B cell (primary cell): ENCODE results near the gene WAC. TPM values are rescaled to one million over a fixed set of nuclear protein-coding genes. Genes with fewer than 3 reads are reported as not detected.

Source experiments
- ATAC-seq: fragments of 200-7000 bp; cut with Tn5 transposase; one replicate; pipeline ENCODE4 v1.10.0; 2021; ENCODE audit warnings: low read depth, mild to moderate bottlenecking, moderate number of reproducible peaks, moderate library complexity
- CTCF ChIA-PET: fragments of 350-600 bp; sonication (Branson Sonifier 250); formaldehyde crosslinking; loops from one replicate; lab custom pipeline; 2021; ENCODE audit warnings: antibody characterized with exemption, inconsistent platforms; lab: Charles Lee
- POLR2A ChIA-PET: fragments of 350-600 bp; sonication (Branson Sonifier 250); formaldehyde crosslinking; loops from one replicate; lab custom pipeline; 2021; ENCODE audit warnings: antibody characterized with exemption; lab: Charles Lee
- DNase-seq: peaks from one replicate; pipeline ENCODE4 v3.0.0; 2013
- H2AFZ ChIP-seq: 2 replicates; pipeline ENCODE4 v1.6.1; 2012; ENCODE audit warnings: mild to moderate bottlenecking, low read depth, low read length; ENCODE audit not compliant: insufficient read depth, poor library complexity, severe bottlenecking
- H3K27ac ChIP-seq, 2 donors: 1 replicate in 1 of 2; 2 replicates in 1 of 2; pipeline ENCODE4 v1.5.1; 2012 to 2013; ENCODE audit warnings: low read length in 2 of 2, mild to moderate bottlenecking in 2 of 2, moderate library complexity in 1 of 2
- H3K27me3 ChIP-seq, 4 experiments: fragments of 200-600 bp in 1 of 4; sonication (generic) in 1 of 4; replicated peaks in 1 of 4; 1 replicate in 2 of 4; 2 replicates in 2 of 4; pipeline versions ENCODE4 v1.6.1 to v1.7.0; 2013 to 2016; ENCODE audit warnings: low read length in 3 of 4, mild to moderate bottlenecking in 2 of 4, mixed read lengths in 1 of 4, moderate library complexity in 1 of 4; ENCODE audit not compliant: insufficient read depth in 4 of 4, control insufficient read depth in 3 of 4; ENCODE audit errors: control extremely low read depth in 1 of 4
- H3K36me3 ChIP-seq, 2 experiments: replicated peaks in 1 of 2; 1 replicate in 1 of 2; 2 replicates in 1 of 2; pipeline versions ENCODE4 v1.6.1 to v1.7.1; 2013; ENCODE audit warnings: low read length in 1 of 2; ENCODE audit not compliant: insufficient read depth in 2 of 2, control insufficient read depth in 1 of 2; ENCODE audit errors: control extremely low read depth in 1 of 2, extremely low read depth in 1 of 2
- H3K4me1 ChIP-seq, 2 donors: fragments of 200-600 bp in 1 of 2; sonication (generic) in 1 of 2; 1 replicate in 1 of 2; 2 replicates in 1 of 2; pipeline versions ENCODE4 v1.5.1 to v1.6.1; 2013 to 2017; ENCODE audit warnings: low read length in 2 of 2; ENCODE audit not compliant: control insufficient read depth in 2 of 2, insufficient read depth in 2 of 2
- H3K4me2 ChIP-seq: replicated peaks from 2 replicates; pipeline ENCODE3; 2012; ENCODE audit warnings: mild to moderate bottlenecking, low read depth, low read length; ENCODE audit not compliant: poor library complexity, severe bottlenecking
- H3K4me3 ChIP-seq, 5 experiments: fragments of 200-600 bp in 1 of 5; sonication (generic) in 1 of 5; 1 replicate in 3 of 5; 2 replicates in 2 of 5; pipeline versions ENCODE4 v1.5.1 to v1.7.0; 2011 to 2016; ENCODE audit warnings: low read length in 4 of 5, mild to moderate bottlenecking in 4 of 5, low read depth in 2 of 5, control low read depth in 1 of 5, moderate library complexity in 1 of 5; ENCODE audit not compliant: insufficient read depth in 1 of 5; ENCODE audit errors: control extremely low read depth in 1 of 5, extremely low read depth in 1 of 5
- H3K79me2 ChIP-seq: fragments of 200-600 bp; sonication (generic); one replicate; pipeline ENCODE4 v1.6.0; 2016; ENCODE audit warnings: low read length; ENCODE audit not compliant: control insufficient read depth, insufficient read depth
- H3K9ac ChIP-seq: fragments of 200-600 bp; sonication (generic); 2 replicates; pipeline ENCODE4 v1.6.1; 2017; ENCODE audit warnings: mild to moderate bottlenecking, low read length, moderate library complexity
- H3K9me3 ChIP-seq, 3 donors: one replicate each; pipeline versions ENCODE4 v1.6.1 to v1.7.1; 2013; ENCODE audit warnings: low read length in 2 of 3; ENCODE audit not compliant: control insufficient read depth in 2 of 3, insufficient read depth in 1 of 3; ENCODE audit errors: control extremely low read depth in 1 of 3
- H4K20me1 ChIP-seq: 2 replicates; pipeline ENCODE4 v1.6.0; 2012; ENCODE audit warnings: mild to moderate bottlenecking, low read length; ENCODE audit not compliant: insufficient read depth, control insufficient read depth, poor library complexity, severe bottlenecking
- H3K27ac Mint-ChIP-seq: one replicate; pipeline ENCODE4 v1.8.0; 2021; ENCODE audit warnings: mixed read lengths
- H3K27me3 Mint-ChIP-seq: one replicate; pipeline ENCODE4 v1.8.0; 2021; ENCODE audit warnings: mixed read lengths
- H3K4me1 Mint-ChIP-seq: one replicate; pipeline ENCODE4 v1.8.0; 2021; ENCODE audit warnings: mixed read lengths
- H3K4me3 Mint-ChIP-seq: one replicate; pipeline ENCODE4 v1.8.0; 2021; ENCODE audit warnings: mixed read lengths
- H3K9me3 Mint-ChIP-seq: one replicate; pipeline ENCODE4 v1.8.0; 2022; ENCODE audit warnings: mixed read lengths; ENCODE audit not compliant: insufficient read depth
- EZH2 ChIP-seq: IDR thresholded peaks from 2 replicates; pipeline ENCODE4 v1.6.1; 2012; ENCODE audit warnings: borderline replicate concordance, low read depth, mild to moderate bottlenecking, moderate library complexity, low read length; ENCODE audit not compliant: insufficient read depth, poor library complexity, severe bottlenecking
- WGBS: methylation state at CpG from one replicate; pipeline ENCODE4 v1.1.5; 2013; ENCODE audit warnings: missing lambda C conversion rate; ENCODE audit not compliant: insufficient coverage; 5-methylcytosine and 5-hydroxymethylcytosine counted together
- intact Hi-C: fragments of 100-400 bp; cut with micrococcal nuclease; formaldehyde crosslinking; loops from one replicate; pipeline ENCODE4 v1.10.0; 2022
- polyA plus RNA-seq: library from polyadenylated mRNA; depleted of rRNA; stranded (reverse); fragments of >200 nt; gene quantifications from 2 replicates; pipeline ENCODE4 v1.2.3, GENCODE V29; 2012
- total RNA-seq, 2 donors: library from RNA; stranded (reverse); fragments of 120-200 nt in 1 of 2; gene quantifications; 1 replicate in 1 of 2; 2 replicates in 1 of 2; pipeline versions ENCODE4 v1.2.3 to v1.2.4, GENCODE V29; 2013 to 2022
- TF ChIP-seq, protein P1 (sequence below): fragments of 200-600 bp; IDR thresholded peaks from one replicate; pipeline ENCODE4 v1.8.0; 2022; ENCODE audit warnings: antibody characterized with exemption, mild to moderate bottlenecking

The WAC gene
- total and polyA plus RNA-seq, 2 donors (not counting 1 experiment from before 2014, with no cell fraction given): 77.4 to 196 TPM

DNA sequence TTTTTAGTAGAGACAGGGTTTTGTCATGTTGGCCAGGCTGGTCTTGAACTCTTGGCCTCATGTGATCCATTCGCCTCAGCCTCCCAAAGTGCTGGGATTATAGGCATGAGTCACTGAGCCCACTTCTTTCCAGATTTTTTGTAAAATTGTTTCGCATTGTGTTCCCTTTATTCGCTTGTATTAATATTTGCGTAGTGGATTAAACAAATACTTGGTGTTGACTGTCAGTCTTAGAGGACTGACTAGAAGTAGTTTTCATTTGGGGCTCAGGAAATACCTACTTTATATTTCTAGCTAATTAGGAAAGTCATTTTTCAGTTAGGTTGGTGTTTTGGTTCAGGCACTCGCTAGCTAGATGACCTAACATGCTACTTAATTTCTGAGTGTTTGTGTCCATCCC is 11.1 kb downstream of the WAC start:
- no peak overlapping the region for H2AFZ ChIP-seq
- CTCF ChIA-PET: no interaction called here
- no peaks in the 10 kb centered on the region for H3K27me3 Mint-ChIP-seq
- H3K4me2 ChIP-seq: no peak overlapping the region
- DNase-seq: no peak
- peaks cover 11 to 21% of the 10 kb centered on the region in 2 donors for H3K4me1 ChIP-seq
- H3K27ac ChIP-seq: no peak overlapping the region
- H3K9me3 Mint-ChIP-seq: no peaks in the 10 kb centered on the region
- peaks cover 48% of the 10 kb centered on the region for H3K4me1 Mint-ChIP-seq
- 100% methylated on average over 2 of the region's 5 CpGs for WGBS
- H3K9ac ChIP-seq: no peak overlapping the region
- H3K4me3 Mint-ChIP-seq: no peak overlapping the region
- H3K27me3 ChIP-seq: no peaks in the 10 kb centered on the region
- H3K79me2 ChIP-seq: peaks cover 97% of the 10 kb centered on the region
- intact Hi-C loops: no loop called here
- H3K36me3 ChIP-seq: peaks cover 19 to 69% of the 10 kb centered on the region in 2 experiments
- no peak overlapping the region for H3K27ac Mint-ChIP-seq
- no peak overlapping the region for H3K4me3 ChIP-seq
- H3K9me3 ChIP-seq: no peaks in the 10 kb centered on the region
- ATAC-seq: no peak
- peaks cover 66% of the 10 kb centered on the region for H4K20me1 ChIP-seq
- POLR2A ChIA-PET: interaction anchor here (1.2 kb wide), 1 partner anchor 9 kb away, joined by 3 read pairs; no protein-coding TSS in a partner anchor
- TF ChIP-seq, protein P1, sequence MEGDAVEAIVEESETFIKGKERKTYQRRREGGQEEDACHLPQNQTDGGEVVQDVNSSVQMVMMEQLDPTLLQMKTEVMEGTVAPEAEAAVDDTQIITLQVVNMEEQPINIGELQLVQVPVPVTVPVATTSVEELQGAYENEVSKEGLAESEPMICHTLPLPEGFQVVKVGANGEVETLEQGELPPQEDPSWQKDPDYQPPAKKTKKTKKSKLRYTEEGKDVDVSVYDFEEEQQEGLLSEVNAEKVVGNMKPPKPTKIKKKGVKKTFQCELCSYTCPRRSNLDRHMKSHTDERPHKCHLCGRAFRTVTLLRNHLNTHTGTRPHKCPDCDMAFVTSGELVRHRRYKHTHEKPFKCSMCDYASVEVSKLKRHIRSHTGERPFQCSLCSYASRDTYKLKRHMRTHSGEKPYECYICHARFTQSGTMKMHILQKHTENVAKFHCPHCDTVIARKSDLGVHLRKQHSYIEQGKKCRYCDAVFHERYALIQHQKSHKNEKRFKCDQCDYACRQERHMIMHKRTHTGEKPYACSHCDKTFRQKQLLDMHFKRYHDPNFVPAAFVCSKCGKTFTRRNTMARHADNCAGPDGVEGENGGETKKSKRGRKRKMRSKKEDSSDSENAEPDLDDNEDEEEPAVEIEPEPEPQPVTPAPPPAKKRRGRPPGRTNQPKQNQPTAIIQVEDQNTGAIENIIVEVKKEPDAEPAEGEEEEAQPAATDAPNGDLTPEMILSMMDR: no peak
- TF ChIP-seq EZH2: no peak

DNA sequence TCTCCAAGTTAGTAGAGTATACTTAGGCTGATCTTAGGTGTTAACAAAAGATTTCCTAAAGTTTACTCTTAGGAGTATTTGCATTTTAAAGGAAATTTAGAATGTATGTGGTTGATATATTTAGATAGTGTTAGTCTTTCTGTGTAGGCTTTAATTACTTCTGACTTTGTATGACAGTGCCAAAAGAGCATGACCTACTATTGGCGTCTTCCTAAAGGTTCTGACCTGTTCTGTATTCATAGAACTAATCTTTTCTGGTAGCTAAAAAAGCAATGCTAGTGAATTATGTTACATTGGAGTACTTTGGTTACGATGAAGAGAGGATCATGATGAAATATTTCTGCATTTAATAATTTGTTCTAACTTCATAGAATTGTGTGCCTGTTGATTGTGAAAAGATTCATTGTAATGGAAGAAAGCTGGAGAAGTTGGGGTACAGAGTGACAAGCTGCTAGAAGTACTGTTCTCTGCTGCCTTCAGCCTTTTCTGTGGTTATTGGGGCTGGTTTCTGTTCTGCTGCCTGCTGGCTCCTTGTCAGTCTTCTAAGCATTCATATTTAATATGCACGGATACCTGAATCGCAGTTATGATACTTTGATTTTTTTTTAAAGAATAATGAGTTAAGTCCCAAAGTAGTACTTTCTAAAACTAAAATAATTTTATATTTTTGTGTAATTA is 13.2 kb downstream of the WAC start:
- no peak overlapping the region for H3K27ac Mint-ChIP-seq
- no peak overlapping the region for H3K4me2 ChIP-seq
- no peaks in the 10 kb centered on the region for H3K27me3 ChIP-seq
- WGBS: no CpG with 5 or more reads among the region's 4 CpGs
- intact Hi-C loops: loop anchor here (5.0 kb wide), 1 partner anchor 61 kb away; no protein-coding TSS in a partner anchor
- CTCF ChIA-PET: no interaction called here
- no peak for ATAC-seq
- H3K27ac ChIP-seq: peak overlapping the region in 1 of 2 donors; percentile 20
- H3K36me3 ChIP-seq: peaks cover 16 to 68% of the 10 kb centered on the region in 2 experiments
- H3K4me1 Mint-ChIP-seq: peaks cover 57% of the 10 kb centered on the region
- H4K20me1 ChIP-seq: peaks cover 81% of the 10 kb centered on the region
- H3K4me1 ChIP-seq: peaks cover 18 to 21% of the 10 kb centered on the region in 2 donors
- no peak overlapping the region for H2AFZ ChIP-seq
- no peaks in the 10 kb centered on the region for H3K9me3 Mint-ChIP-seq
- no peak overlapping the region for H3K9ac ChIP-seq
- TF ChIP-seq EZH2: no peak
- TF ChIP-seq, protein P1: no peak
- DNase-seq: no peak
- POLR2A ChIA-PET: interaction anchor here (0.6 kb wide), 1 partner anchor 10 kb away, joined by 3 read pairs; no protein-coding TSS in a partner anchor
- H3K9me3 ChIP-seq: no peaks in the 10 kb centered on the region
- no peak overlapping the region for H3K4me3 Mint-ChIP-seq
- H3K79me2 ChIP-seq: peaks cover 98% of the 10 kb centered on the region
- no peaks in the 10 kb centered on the region for H3K27me3 Mint-ChIP-seq
- H3K4me3 ChIP-seq: no peak overlapping the region
